ENCODE data around the gene TMEM82.

The TMEM82 gene

DNA sequence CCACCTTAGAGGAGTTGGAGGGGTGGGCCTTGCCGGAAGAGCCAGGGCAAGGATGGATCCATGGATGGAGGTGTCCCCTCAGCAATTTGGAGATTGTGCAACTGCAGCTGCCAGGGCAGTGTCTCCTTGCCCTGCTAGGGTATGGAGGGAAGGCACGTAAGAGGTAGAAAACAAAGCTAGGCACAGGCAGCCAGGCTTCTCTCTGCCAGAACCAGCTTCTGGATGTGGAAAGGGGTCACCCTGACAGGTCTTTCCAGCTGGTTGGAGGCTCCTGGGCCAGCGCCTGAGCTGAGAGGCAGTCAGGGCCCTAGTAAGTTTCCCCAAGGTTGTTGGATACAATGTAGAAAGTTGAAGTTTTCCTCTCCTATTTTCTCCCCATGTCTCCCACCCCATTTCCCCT is 21.4 kb upstream of the TMEM82 start:
- no peak for DNase-seq (ENCODE audit: low spot score)

DNA sequence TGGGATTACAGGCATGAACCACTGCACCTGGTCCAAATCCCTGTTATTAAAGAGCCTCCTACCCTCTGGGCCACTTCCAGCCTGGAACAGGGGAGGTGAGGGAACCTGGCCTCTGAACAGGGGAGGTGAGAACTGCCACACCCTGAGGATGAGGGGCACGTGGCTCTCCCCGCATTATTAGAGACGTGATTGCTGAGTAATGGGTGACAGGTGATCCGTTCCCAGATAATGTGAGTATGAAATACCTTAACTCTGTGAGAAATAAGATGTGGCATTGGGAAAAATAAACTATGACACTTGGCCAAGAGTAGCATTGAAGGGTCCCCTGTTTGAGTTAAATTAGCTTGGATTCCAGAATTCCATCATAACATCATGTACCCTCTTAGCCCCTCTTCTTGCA is 19.9 kb upstream of the TMEM82 start:
- no peak for DNase-seq (ENCODE audit: low spot score)

DNA sequence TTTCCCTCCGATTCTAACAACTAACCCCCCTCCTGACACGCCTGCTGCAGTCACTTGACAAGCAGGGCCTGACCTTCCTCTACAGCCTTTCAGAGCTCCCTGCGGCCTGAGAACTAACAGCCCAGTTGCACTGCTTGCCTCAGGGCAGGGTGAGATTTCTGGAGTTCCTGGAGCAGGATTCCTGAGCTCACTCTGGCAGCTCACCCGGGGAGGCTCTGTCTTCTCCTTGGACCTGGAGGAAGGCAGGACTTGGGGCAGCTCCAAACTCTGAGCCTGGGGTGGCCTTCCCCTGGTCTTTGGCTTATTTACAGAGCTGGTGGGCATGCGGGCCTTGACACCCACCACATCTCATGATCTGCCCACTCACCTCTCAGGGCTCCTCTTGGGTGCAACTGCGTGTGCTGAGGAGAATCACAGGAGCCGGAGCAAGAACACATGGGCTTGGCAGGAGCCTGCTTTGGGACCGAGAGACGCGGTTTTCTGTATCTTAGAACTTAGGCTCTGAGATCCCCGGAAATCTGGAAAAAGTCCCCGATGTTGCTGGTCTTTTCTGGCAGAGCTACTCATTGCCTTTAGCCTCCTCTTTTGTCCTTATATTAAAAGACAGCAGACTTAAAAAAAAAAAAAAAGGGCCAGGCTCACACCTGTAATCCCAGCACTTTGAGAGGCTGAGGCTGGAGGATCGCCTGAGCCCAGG is 19.3 kb upstream of the TMEM82 start:
- no peak for DNase-seq (ENCODE audit: low spot score)

DNA sequence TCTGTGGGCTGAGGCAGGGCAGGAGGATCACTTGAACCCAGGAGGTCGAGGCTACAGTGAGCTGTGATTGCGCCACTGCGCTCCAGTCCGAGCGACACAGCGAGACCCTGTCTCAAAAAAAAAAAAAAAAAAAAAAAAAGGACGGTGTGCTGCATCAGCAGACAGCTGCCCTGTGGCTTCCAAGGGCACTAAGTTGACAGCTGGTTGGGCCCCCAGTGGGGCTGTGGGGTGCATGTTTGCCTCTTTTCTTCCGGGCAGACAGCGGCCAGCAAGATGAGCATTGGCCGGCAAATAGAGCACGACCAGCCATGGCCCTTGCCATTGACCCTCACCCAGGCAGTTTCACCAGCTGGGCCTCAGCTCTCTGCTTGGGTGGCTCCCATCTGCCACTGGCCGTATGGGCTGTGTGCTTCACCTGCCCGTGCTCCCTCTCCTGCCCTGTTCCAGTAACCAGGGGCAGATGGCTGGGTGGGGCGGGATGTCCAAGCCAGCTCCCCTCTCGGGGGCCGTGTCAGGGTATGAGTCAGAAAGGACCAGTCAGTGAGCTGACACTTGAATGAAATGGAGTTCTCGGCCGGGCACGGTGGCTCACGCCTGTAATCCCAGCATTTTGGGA is 18.6 kb upstream of the TMEM82 start:
- DNase-seq (ENCODE audit: low spot score): no peak

DNA sequence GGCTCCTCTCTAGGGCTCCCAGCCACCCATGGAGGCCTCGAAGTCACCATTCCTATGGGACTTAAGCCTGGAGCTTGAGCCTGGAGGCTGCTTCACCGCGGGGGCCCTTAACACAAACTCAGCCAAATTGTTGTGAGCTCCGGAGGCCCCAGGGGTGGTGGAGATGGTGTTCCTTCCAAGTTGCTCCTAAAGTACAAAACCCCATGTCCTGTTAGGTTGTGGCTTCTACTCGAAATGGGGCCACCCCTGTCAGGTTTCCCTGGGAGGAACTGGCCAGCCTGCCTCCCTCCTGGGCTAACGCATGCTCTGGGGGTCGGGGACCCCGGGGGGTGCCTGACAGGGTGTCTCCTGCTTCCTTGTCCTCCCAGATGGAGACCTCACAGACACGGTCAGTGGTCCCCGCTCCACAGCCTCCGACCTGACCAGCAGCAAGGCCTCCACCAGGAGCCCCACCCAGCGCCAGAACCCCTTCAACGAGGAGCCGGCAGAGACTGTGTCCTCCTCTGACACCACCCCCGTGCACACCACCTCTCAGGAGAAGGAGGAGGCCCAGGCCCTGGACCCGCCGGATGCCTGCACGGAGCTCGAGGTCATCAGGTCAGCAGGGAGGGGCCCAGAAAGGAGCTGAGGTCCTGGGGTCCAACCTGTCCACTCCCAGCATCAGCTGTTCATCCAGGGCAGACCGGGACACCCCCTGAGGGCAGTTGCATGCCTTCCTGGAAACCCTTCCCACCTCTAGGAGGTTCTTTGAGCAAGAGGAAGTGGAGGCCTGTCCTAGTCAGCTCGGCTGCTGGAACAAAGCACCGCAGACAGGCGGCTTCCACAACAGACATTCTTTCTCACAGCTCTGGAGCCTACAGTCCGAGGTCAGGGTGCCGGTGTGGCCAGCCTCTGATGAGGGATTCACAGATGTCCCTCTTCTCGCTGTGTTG is 17.1 kb upstream of the TMEM82 start:
- no peak for DNase-seq (ENCODE audit: low spot score)

DNA sequence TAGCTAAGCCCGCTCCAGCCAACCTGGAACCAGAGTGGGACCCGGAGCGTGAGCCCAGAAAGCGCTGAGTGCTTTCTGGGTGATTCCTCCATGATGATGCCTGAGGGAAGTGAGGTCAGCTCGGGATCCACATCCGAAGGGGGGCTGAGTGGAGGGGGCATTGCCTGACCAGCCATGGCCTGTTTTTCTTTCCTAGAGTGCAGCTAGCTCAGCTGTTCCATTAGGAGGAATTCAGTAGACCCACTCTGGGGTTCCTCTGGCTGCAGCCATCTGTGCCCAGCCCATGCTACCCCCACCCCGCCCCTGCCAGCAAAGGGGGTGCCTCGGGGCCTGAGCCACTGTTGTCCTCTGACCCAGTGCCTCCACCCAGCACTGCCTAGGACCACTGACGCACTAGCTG is 15.8 kb upstream of the TMEM82 start:
- no peak for DNase-seq (ENCODE audit: low spot score)

DNA sequence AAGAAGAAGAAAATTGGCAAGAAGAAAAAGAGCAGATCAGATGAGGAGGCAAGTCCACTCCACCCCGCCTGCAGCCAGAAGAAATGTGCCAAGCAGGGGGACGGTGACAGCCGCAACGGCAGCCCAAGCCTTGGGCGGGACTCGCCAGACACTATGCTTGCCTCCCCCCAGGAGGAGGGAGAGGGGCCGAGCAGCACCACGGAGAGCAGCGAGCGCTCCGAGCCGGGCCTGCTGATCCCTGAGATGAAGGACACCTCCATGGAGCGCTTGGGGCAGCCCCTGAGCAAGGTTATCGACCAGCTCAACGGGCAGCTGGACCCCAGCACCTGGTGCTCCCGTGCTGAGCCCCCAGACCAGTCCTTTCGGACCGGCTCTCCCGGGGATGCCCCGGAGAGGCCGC is 15.3 kb upstream of the TMEM82 start:
- DNase-seq (ENCODE audit: low spot score): no peak

DNA sequence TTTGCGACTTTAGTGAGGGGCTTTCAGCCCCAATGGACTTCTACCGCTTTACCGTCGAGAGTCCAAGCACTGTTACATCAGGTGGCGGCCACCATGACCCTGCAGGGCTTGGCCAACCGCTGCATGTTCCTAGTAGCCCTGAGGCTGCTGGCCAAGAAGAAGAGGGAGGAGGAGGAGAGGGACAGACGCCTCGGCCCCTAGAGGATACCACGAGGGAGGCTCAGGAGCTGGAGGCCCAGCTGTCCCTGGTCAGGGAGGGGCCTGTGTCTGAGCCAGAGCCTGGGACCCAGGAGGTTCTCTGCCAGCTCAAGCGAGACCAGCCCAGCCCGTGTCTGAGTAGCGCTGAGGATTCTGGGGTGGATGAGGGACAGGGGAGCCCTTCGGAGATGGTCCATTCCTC is 14.9 kb upstream of the TMEM82 start:
- DNase-seq (ENCODE audit: low spot score): no peak

DNA sequence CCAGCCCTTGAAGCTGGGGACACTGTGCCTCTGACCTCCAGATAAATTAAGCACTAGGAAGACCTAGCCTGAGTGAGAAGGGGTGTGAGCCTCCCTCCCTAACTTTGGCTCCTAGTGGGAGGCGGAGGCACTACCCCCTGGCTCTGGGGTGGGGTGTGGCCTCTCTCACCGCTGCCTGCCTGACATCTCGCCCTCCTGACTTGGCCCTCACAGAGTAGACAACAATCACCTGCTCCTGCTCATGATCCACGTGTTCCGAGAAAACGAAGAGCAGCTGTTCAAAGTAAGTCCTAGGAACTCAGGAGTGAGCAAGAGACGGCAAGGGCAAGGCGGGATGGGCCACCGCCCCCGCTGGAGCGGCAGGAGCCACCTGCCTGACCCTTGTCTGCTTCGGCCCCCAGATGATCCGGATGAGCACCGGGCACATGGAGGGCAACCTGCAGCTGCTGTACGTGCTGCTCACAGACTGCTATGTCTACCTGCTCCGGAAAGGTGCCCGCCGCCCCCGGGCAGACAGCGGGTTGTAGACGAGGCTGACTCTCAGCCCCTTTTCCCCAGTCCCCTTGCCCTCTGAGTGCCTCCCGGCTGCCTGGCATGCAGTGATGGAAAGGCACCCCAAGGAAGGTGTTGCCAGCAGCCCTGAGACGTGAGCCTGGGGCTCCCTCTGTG is 14.3 kb upstream of the TMEM82 start:
- DNase-seq (ENCODE audit: low spot score): no peak

DNA sequence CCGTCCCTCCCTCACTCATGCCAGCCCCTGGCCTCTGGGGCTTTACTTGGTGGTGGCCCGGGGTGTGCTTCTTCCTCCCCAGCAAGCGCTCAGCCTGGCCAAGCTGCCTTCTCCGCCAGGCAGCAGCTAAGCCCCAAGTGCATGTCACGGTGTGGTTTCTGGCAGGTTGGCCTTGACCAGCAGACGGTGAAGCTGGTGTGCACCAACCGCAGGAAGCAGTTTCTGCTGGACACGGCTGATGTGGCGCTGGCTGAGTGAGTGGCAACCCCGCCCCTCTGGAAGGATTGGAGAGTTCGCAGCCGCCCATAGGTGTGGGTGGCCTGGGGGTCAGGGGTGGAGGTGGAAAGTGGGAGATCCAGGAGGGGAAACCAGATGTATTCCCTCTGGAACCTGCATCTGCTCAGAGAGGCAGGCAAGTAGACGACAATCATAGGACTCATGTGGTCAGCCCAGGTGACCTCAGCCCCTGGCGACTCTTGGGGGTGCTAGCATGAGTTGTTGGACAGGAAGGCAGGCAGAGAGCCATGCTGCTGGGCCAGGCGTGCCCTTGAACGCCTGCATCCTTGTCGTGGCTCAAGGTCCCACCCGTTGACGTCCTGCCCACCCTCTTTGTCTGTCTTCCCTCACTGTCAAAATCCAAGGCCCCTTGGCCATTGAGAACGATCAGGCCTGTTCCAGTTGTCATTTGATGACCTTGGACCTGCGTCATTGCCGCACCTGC is 13.2 kb upstream of the TMEM82 start:
- DNase-seq (ENCODE audit: low spot score): no peak

DNA sequence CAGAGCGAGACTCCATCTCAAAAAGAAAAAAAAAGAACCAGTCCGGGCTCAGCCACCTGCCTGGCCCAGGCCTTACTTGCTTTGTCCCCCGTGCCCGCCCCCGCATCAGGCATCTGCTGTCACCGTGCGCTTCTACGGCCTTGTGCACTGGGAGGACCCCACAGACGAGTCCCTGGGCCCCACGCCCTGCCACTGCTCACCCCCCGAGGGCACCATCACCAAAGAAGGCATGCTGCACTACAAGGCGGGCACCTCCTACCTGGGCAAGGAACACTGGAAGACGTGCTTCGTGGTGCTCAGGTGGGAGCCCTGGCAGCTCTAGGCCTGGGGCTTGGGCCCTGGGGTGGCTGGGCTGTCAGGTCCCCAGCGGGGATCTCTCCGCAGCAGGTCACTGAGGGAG is 11.9 kb upstream of the TMEM82 start:
- no peak for DNase-seq (ENCODE audit: low spot score)

DNA sequence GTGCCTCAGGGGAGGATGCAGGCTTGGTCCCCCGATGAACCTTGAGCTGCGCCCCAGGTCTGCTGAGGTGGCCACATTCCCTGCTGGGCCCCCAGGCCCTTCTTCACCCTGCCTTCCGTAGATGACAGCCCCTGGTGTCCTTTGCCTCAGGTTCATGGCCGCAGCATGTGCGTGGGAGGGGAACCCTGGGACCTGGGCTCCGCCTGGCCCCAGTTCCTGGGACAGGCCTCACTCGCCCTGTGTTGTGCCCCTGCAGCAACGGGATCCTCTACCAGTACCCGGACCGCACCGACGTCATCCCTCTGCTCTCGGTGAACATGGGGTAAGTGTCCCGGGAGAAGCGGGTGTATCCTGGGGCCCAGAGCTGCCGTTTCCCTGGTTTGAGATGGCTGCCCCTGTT is 11.4 kb upstream of the TMEM82 start:
- DNase-seq (ENCODE audit: low spot score): no peak

DNA sequence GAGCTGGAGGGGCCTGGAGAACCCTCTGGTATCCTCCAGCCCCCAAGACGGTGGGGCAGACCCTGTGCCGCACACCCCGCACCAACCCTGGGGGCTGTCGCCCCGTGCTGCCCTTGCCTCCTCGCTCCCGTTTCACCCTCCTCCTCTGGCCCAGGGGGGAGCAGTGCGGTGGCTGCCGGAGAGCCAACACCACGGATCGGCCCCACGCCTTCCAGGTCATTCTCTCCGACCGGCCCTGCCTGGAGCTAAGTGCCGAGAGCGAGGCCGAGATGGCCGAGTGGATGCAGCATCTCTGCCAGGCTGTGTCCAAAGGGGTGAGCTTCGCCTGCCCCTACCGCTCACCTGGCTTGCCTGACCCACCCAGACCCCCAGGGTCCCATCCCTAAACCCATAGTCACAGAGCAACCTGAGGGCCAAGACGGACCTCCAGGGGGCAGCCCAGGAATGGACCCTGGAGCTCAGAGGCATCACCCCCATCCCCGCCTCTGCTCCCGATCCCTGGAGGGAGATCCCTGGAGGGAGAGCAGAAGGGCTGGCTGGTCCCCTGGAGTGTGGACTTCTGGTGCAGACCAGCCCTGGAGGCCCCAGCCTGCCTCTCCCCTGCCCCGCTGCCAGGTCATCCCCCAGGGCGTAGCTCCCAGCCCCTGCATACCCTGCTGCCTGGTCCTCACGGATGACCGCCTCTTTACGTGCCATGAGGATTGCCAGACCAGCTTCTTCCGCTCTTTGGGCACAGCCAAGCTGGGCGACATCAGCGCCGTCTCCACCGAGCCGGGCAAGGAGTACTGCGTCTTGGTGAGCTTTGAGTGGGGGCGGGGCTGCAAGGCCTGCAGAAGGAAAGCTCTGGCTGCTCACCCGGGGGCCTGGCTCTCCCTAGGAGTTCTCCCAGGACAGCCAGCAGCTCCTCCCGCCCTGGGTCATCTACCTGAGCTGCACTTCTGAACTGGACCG is 10.3 kb upstream of the TMEM82 start:
- DNase-seq (ENCODE audit: low spot score): no peak

DNA sequence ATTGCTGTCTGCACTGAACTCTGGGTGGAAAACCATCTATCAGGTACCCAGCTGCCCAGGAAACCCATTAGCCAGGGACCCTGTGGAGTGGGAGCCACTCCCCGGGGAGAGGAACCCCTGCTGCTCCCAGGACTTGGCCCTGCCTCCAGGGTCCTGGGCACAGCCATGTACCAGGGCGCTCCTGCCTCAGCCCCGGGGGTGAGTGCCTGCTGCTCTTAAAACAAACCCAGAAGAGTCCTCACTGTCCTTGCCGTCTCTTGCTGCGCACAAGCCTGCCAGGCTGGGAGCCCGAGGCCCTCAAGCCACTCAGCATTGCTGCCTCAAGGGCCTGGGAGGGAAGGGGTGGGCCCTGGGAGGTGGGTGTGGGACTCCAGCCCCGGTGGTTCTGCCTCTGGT is 9.6 kb upstream of the TMEM82 start:
- DNase-seq (ENCODE audit: low spot score): no peak

DNA sequence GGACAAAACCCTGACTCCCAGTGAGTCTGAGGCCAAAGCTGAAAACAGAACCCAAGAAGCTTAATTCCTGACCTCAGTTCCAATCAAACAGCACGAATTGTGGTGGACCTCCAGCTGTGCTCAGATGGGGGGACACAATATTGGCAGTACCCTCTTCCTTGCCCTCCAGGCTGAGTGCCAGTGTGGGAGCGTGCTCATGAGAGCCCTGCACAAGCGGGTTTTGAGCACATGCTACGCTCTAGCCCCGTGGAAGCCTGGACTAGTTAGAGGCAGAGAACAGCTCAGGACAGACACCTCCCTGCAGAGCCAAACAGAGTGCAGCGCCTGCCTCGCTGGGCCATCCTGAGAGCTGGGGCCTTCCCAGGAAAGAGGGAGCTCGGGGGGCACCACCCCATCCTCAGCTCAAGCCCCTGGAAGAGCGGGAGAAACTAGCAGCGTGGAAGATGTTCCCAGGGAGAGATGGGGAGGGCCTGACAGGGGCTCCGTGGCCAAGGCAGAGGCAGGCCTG is 9.0 kb upstream of the TMEM82 start:
- no peak for DNase-seq (ENCODE audit: low spot score)

DNA sequence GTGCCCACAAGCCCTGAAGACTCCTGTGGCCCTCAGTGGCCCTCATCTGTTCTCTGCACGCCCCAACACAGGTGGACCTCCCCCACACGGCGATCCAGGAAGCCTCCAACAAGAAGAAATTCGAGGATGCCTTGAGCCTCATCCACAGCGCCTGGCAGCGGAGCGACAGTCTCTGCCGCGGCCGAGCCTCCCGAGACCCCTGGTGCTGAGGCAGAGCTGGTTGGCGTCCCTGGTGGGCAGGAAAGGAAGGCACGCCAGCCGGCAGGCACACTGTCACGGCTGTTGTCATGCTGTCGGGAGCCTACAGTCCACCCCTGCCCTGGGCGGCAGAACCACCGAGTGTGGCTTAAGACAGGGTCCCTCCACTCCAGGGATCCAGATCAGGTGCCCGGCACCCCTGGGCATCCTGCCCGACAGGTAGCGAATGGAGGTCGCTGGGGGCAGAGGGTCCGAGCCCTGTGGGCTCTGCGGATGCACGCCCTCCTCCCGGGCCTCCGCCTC is 8.5 kb upstream of the TMEM82 start:
- no peak for DNase-seq (ENCODE audit: low spot score)

DNA sequence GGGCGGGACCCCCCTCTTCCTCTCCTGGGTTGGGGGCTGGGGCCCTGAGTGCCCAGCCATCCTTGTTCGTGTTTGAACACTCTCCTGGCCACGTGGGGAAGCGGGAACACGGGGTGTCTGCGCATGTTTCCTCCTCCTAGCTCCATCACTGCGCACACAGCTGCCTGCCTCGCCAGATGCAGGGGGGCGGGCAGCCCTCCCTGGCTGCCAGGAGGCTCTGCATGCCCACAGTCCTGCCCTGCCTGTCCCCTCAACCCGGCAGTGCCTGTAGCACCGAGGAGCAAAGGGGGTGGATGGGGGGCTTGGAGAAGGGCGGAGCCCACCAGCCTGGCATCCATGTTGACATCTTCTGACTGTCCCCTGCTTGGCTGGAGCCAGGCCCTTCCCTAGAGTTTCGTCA is 8.0 kb upstream of the TMEM82 start:
- no peak for DNase-seq (ENCODE audit: low spot score)

DNA sequence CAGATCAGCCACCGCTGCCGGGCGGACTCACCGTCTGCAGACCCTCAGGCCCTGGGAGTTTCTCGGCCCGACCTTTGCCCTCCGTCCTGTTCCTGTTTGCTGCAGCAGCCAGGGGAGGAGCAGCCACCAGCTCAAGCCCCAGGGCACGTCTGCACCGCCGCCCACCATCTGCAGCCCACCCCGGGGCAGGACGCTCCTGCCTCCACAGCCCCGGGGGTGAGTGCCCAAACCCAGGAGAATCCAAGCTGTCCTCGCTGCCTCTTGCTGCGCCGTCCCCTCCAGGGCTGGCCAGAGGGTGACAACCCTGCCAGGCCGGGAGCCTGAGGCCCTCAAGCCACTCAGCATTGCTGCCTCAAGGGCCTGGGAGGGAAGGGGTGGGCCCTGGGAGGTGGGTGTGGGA is 7.4 kb upstream of the TMEM82 start:
- no peak for DNase-seq (ENCODE audit: low spot score)

DNA sequence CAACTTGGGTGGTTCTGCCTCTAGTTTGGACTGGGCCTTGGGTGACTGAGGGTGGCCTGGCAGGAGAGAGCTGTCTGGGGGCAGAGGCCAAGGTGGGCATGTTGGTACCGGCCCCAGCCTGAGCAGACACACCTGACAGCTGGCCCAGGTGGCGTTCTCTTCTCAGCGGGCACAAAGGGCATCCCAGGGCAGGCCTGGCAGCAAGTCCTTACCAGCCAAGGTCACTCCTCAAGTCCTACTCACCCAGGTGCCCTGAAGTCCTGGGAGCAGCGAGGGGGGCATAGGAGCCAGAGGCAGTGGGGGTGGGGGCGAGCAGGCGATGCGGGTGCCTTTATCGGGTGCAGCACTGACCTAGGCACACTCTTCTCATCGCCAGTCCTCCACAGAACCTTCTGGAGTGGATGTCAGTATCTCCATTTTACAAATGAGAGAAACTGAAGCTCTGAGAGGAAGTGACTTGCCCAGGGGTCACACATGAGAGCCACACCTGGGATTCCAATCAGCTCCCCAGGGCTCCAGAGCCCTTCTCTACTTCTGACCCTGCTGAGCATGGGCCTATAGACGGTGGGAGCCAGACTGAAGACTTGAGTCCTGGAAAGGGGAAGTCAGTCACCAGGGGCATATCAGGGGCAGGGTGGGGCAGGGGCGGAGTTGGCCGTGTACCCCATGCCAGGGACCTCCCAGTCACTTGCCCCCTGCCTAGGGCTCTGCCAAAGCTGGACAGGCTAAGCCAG is 6.8 kb upstream of the TMEM82 start:
- no peak for DNase-seq (ENCODE audit: low spot score)
